Esophagus muscularis mucosa (tissue), 4 donors: ENCODE results near the gene CDH2. TPM values are rescaled to one million over a fixed set of nuclear protein-coding genes. Genes with fewer than 3 reads are reported as not detected.

Experiments
- DNase-seq: peaks from one replicate; pipeline ENCODE4 v3.0.0-alpha.2; 2017; ENCODE audit errors: extremely low spot score
- H3K27ac ChIP-seq, 4 donors: fragments of 200-600 bp; sonication (generic); replicated peaks in 1 of 4; 1 replicate in 3 of 4; 2 replicates in 1 of 4; pipeline ENCODE4 v1.5.1; 2016 to 2019; ENCODE audit warnings: mild to moderate bottlenecking in 1 of 4
- H3K27me3 ChIP-seq, 4 donors: fragments of 200-600 bp; sonication (generic); one replicate each; pipeline versions ENCODE4 v1.5.1 to v1.6.0; 2016 to 2019
- H3K36me3 ChIP-seq, 4 donors: fragments of 200-600 bp; sonication (generic); one replicate each; pipeline ENCODE4 v1.5.1; 2016 to 2019
- H3K4me1 ChIP-seq, 4 donors: fragments of 200-600 bp; sonication (generic); one replicate each; pipeline ENCODE4 v1.5.1; 2016 to 2019
- H3K4me3 ChIP-seq, 4 donors: fragments of 200-600 bp; sonication (generic); 1 replicate in 2 of 4; 2 replicates in 2 of 4; pipeline ENCODE4 v1.5.1; 2016 to 2019; ENCODE audit warnings: mild to moderate bottlenecking in 4 of 4, moderate library complexity in 1 of 4
- H3K9me3 ChIP-seq, 4 donors: fragments of 200-600 bp; sonication (generic); 1 replicate in 3 of 4; 2 replicates in 1 of 4; pipeline ENCODE4 v1.5.1; 2016 to 2019
- CTCF ChIP-seq, 3 experiments: fragments of 200-600 bp in 2 of 3; fragments of 450-650 bp in 1 of 3; sonication (generic) in 2 of 3; IDR thresholded peaks; one replicate each; pipeline ENCODE4 v1.5.1; 2017 to 2019; ENCODE audit warnings: antibody characterized with exemption in 3 of 3, mild to moderate bottlenecking in 2 of 3, moderate library complexity in 1 of 3
- EP300 ChIP-seq: sonication (generic); formaldehyde crosslinking; IDR thresholded peaks from one replicate; pipeline ENCODE4 v1.6.1; 2017; ENCODE audit warnings: antibody characterized with exemption
- POLR2A ChIP-seq: fragments of 450-650 bp; IDR thresholded peaks from one replicate; pipeline ENCODE4 v1.6.1; 2017; ENCODE audit warnings: antibody characterized with exemption, moderate library complexity, mild to moderate bottlenecking, low read depth
- POLR2AphosphoS5 ChIP-seq, 2 donors: sonication (generic); formaldehyde crosslinking; IDR thresholded peaks; one replicate each; pipeline ENCODE4 v1.6.1; 2017; ENCODE audit warnings: antibody characterized with exemption in 2 of 2
- WGBS: methylation state at CpG from one replicate; pipeline ENCODE4 v1.1.5; 2018; 5-methylcytosine and 5-hydroxymethylcytosine counted together
- intact Hi-C: fragments of 100-400 bp; cut with DNase I; formaldehyde crosslinking; loops from one replicate; pipeline ENCODE4 v1.15.1; 2023
- total RNA-seq, 4 donors: library from RNA; depleted of rRNA; stranded (reverse); fragments of >200 nt; gene quantifications; one replicate each; pipeline versions ENCODE4 v1.1.0 to v1.2.1, GENCODE V29; 2016

CDH2 gene
- total RNA-seq, 4 donors from 2014 or later = 10.9 to 17.4 (median 13.6) TPM

GRCh38 chr18:28013066-28013465, 163.9 kb downstream of the CDH2 start:
- intact Hi-C loops = no loop called here

GRCh38 chr18:28012336-28012735, 164.6 kb downstream of the CDH2 start:
- intact Hi-C loops = no loop called here
- no peak for DNase-seq
- peaks cover 0 to 6% (median 0%) of the 10 kb centered on the region in 4 donors for H3K4me1 ChIP-seq
- TF ChIP-seq POLR2AphosphoS5 (IDR thresholded peaks at IDR 0.05) (no peak), CTCF (IDR thresholded peaks at IDR 0.05) (no peak), EP300 (no peak), POLR2A (no peak)
- H3K27ac ChIP-seq = no peak overlapping the region
- peaks cover 0 to 3% (median 0%) of the 10 kb centered on the region in 4 donors for H3K36me3 ChIP-seq
- no peaks in the 10 kb centered on the region for H3K9me3 ChIP-seq
- H3K27me3 ChIP-seq = no peaks in the 10 kb centered on the region
- H3K4me3 ChIP-seq = no peak overlapping the region

More at GRCh38 chr18:28013066-28013465, 163.9 kb downstream of the CDH2 start:
- Histone ChIP-seq H3K4me3 (no peak overlapping the region), H3K36me3 (peaks cover 0 to 3% (median 0%) of the 10 kb centered on the region in 4 donors), H3K27me3 (no peaks in the 10 kb centered on the region), H3K27ac (no peak overlapping the region), H3K9me3 (no peaks in the 10 kb centered on the region), H3K4me1 (peaks cover 0 to 6% (median 0%) of the 10 kb centered on the region in 4 donors)
- no peak for DNase-seq
- peak in 2 of 3 experiments; percentile 23 to 35 for TF ChIP-seq CTCF (IDR thresholded peaks at IDR 0.05)
- TF ChIP-seq EP300 = no peak
- WGBS = 76% methylated on average over 1 of the region's 1 CpG

GRCh38 chr18:28009589-28009988, 167.3 kb downstream of the CDH2 start:
- peaks cover 0 to 3% (median 0%) of the 10 kb centered on the region in 4 donors for H3K36me3 ChIP-seq
- H3K27me3 ChIP-seq = no peaks in the 10 kb centered on the region
- no peak for DNase-seq
- H3K4me3 ChIP-seq = no peak overlapping the region
- no peaks in the 10 kb centered on the region for H3K9me3 ChIP-seq
- H3K27ac ChIP-seq = no peak overlapping the region
- 94% methylated on average over 6 of the region's 6 CpGs for WGBS
- intact Hi-C loops = no loop called here
- no peak for TF ChIP-seq POLR2AphosphoS5 (IDR thresholded peaks at IDR 0.05)
- TF ChIP-seq EP300 = no peak
- no peak for TF ChIP-seq POLR2A
- no peak for TF ChIP-seq CTCF (IDR thresholded peaks at IDR 0.05)
- peaks cover 0 to 1% (median 0%) of the 10 kb centered on the region in 4 donors for H3K4me1 ChIP-seq

- TF ChIP-seq CTCF (IDR thresholded peaks at IDR 0.05) = no peak
- no peak for TF ChIP-seq POLR2AphosphoS5 (IDR thresholded peaks at IDR 0.05)
- no peak for TF ChIP-seq EP300
- TF ChIP-seq POLR2A = no peak
- no peaks in the 10 kb centered on the region for H3K27me3 ChIP-seq
- peaks cover 0 to 7% (median 0%) of the 10 kb centered on the region in 4 donors for H3K4me1 ChIP-seq
- H3K27ac ChIP-seq = no peak overlapping the region
- H3K36me3 ChIP-seq = peaks cover 0 to 3% (median 0%) of the 10 kb centered on the region in 4 donors
- 95% methylated on average over 5 of the region's 5 CpGs for WGBS
- intact Hi-C loops = no loop called here
- no peak for DNase-seq
- H3K4me3 ChIP-seq = no peak overlapping the region
- no peaks in the 10 kb centered on the region for H3K9me3 ChIP-seq
Observed at GRCh38 chr18:28007841-28008240, 169.1 kb downstream of the CDH2 start.

- Histone ChIP-seq H3K27me3 (no peaks in the 10 kb centered on the region), H3K36me3 (peaks cover 0 to 4% (median 0%) of the 10 kb centered on the region in 4 donors), H3K4me3 (no peak overlapping the region), H3K4me1 (peaks cover 0 to 7% (median 0%) of the 10 kb centered on the region in 4 donors), H3K9me3 (no peaks in the 10 kb centered on the region), H3K27ac (no peak overlapping the region)
- WGBS = 89% methylated on average over 7 of the region's 7 CpGs
- intact Hi-C loops = no loop called here
- TF ChIP-seq POLR2A (no peak), CTCF (IDR thresholded peaks at IDR 0.05) (no peak), POLR2AphosphoS5 (IDR thresholded peaks at IDR 0.05) (no peak), EP300 (no peak)
- no peak for DNase-seq
Observed at GRCh38 chr18:28005164-28005563, 171.8 kb downstream of the CDH2 start.
